NCI-H1930 (cell line): ENCODE data around the gene STN1.

Experiments used
- DNase-seq, 2 experiments: peaks; one replicate each; lab custom pipeline; 2025; lab: John Stamatoyannopoulos, UW

The STN1 gene

GRCh38 chr10:103894441-103894864 is 23.5 kb downstream of the STN1 start:
- no peak for DNase-seq

DNA sequence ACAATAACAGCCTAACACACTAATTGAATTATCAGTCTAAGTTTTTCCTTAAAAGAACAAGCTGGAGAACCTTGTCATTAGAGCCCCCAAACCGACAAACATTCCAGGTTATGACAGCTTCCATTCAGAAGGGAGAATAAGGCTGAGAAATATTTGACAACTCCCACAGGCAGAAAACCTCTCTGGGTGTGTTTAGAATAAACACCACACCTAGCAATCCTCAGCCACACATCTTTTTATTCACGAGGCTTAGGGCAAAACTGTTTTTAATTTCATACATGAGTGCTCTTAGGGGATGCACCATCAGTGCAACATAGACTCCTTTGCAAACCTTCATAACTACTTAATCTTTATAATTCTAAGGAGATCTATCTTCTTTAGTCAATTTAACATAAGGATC is 24.2 kb downstream of the STN1 start:
- DNase-seq = no peak

DNA sequence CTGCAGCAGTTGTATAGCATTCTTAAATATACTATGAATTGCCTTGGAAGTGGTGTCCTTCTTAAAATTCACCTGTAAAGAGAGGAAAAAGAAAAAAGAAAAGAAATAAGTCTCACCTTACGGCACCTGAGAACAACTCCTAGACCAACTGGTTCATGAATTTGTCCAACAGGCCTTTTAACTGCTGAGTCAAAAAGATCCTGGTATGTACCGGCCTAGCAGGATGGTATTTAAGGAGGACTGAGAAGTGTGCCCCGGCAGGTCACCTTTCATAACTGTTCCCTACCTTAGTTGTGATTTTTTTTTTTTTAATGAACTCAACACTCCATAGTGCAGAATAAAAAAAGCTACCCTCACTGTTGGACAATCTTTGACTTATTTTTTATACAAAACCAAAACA is 25.8 kb downstream of the STN1 start:
- DNase-seq = no peak

- no peak for DNase-seq
Measured at GRCh38 chr10:103890688-103891087, 27.3 kb downstream of the STN1 start.

DNA sequence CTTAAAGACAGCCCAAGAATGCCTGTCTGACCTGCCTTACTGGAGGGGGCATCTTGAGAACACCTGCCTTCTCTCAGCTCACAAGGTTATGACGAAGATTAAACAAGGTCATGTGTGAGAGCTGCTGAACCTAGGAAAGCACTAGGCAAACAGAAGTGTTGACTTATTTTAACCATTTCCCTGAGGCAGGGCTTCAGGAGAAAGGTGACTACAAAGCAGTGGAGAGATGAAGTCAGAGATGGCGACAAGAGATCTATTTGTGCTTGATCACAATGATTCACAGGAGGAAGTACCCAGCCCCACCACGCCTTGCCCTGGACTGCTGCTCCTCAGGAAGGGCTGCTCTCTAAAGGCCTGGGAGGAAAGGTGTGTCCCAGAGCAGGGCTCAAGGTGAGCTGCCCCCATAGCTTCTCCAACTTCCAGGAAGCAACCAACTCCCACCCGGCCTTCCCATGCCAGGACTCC is 27.8 kb downstream of the STN1 start:
- no peak for DNase-seq

GRCh38 chr10:103889121-103889720 is 28.8 kb downstream of the STN1 start:
- no peak for DNase-seq

DNA sequence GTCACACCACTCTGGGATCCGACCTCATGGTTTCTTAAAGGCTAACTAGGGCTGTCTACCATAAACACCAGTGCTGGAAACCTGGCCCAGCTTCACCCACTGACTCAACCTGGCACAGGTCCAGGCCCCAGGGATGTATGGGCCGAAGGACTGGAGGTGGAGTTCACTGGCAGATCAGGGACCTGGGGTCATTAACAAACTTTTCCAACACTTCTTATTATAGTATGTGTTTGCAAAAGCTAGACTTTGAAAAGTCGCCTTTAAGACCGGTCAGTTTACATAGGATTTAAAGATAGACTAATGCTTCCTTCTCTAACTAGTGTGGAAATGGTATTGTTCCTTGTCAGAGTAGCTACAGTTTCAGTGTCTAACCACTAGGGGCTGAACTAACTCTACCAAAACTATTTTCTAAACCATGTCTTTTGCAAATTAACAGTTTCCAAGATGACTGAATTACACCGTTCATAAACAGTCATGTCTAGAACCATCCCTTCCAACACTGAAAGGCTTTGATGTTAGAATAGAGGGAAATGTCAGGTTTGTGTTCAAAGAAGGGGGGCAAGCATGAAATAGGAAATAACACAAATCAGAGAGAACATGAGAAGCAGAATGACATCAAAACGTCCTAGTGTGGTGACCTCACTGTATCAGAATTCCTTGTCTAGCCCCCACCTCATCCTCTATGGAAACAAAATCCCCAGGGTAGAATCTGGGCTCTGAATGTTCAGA is 29.7 kb downstream of the STN1 start:
- no peak for DNase-seq

GRCh38 chr10:103885617-103886016 is 32.4 kb downstream of the STN1 start:
- DNase-seq = no peak

- no peak for DNase-seq
Measured at GRCh38 chr10:103884681-103885139, 33.3 kb downstream of the STN1 start.

DNA sequence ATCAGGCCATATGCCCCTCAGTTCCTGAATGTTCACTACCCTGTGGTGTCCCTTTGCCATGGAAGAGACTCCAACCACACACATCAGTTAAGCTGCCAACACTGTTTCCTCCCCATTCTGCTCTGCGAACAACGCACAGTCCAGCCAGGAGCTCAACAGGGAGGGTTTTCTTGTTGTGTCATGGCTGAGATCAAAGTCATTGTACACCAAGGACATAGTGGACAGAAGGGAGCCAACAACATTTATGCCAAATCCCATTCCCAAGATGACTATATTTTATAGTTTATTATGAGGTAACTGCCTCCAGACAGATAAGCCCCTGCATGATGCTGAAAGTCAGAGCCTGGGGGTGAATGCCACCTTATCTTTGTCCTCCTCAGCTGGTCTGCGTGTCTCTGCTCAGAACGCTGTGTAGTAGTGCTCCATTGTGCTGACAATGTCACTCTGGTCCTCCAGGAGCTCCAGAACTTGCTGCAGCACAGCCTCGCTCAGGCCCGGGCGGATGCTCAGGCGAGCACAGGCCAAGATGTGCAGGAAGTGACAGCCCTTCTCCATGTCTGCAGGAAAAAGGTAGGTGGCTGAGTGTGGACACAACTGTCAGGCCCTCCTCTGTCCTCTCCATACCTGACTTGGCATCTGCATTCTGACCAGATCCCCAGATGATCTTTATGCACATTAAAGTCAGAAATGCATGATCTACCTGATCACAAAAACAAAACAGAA is 35.5 kb downstream of the STN1 start:
- no peak for DNase-seq

DNA sequence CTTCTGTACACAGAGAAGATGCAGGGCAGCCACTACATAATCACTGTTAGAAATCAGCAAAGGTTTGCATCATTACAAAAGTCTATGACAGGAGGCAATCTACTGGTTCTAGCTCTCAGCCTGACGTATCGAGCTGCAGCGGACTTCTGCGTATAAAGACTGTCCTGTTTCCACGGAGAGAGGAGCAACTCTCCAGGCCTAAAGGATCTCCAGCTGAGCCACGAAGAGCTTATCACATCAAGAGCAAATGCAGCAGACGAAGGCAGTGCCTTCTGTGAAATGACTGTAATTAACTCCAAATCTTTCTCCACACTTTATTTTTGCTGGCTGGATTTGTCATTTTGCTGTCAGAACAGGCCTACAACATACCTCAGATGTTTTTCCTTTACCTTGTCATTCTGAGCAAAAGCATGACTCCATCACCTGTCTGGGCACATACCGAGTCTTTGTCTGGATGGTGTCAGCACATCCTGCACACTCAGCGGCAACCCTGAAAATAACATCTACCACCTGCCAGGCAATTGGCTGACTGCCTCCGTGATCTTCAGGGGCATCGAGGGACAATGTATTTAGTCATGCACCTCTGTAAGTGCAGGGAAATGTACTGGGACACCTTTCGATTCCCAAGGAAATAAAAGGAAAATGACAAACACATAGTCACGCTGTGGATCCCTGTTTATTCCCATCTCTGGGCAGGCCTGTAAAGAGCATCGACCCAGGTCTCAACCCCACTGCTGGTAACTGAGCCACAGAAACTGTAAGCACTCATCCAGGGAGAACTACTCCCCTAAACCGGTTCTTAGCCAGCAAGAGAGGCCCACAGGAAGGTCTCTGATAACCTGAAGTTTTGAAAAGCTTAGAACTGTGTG is 36.3 kb downstream of the STN1 start:
- no peak for DNase-seq

DNA sequence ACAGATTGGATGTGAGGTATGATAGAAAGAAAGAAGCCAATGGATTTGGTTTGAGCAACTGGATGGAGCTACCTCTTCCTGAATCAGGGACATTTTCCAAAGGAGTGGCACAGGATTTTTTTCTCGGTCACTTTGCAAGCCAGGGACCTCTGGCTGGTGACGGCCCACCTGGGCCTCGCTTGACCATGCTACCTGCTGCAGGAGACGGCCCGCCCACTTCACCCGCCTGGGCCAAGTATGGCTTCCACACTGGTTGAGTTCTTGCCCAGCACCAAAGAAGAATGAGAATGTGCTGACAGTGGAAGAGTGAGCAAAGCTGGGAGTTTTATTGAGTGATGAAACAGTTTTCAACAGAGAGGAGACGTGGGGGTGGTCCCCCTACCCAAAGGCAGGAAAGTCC is 38.2 kb downstream of the STN1 start:
- DNase-seq = no peak

GRCh38 chr10:103879409-103879808 is 38.6 kb downstream of the STN1 start:
- DNase-seq = no peak

- DNase-seq = no peak
Measured at GRCh38 chr10:103877861-103878260, 40.1 kb downstream of the STN1 start.

GRCh38 chr10:103876155-103876554 is 41.8 kb downstream of the STN1 start:
- no peak for DNase-seq

GRCh38 chr10:103874730-103875129 is 43.3 kb downstream of the STN1 start:
- DNase-seq = no peak

- no peak for DNase-seq
Measured at GRCh38 chr10:103872137-103872931, 45.6 kb downstream of the STN1 start.

DNA sequence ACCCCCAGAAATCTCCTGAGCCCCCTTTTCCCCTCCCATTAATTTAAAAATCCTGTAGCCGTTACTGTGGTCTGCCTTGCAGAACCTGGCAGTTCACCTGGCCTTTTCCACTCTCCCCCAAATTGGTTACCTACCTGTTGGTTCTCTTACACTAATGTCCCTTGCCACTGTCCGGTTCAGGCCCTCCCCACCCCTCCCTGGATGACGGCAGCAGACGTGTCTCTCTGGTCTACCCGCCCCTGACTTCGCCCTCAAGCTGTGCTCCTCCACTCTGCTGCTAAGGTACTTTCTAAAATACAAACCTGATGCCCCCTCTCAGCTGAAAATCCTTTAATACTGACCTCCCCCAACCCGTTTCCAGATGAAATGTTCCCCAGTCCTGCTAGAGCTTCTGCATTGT is 47.0 kb downstream of the STN1 start:
- no peak for DNase-seq

- no peak for DNase-seq
Measured at GRCh38 chr10:103870516-103870915, 47.5 kb downstream of the STN1 start.

DNA sequence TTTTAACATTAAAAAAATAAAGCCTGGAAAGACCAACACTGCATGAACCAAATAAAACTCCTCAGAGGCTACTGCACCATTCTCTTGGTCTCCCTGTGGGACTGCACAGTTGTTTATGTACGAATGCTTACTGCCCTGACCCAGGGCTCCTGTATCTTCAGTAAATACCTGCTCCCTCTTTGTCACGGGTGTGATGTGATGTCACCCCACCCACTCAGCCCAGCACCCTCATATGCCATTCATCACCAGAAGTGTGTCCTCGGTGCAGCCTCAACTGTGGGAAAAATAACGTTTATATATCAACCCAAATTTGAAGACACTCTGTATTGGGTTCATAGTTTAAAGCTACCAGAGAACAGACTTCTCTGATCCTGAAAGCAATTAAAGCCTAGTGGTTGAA is 48.6 kb downstream of the STN1 start:
- no peak for DNase-seq

DNA sequence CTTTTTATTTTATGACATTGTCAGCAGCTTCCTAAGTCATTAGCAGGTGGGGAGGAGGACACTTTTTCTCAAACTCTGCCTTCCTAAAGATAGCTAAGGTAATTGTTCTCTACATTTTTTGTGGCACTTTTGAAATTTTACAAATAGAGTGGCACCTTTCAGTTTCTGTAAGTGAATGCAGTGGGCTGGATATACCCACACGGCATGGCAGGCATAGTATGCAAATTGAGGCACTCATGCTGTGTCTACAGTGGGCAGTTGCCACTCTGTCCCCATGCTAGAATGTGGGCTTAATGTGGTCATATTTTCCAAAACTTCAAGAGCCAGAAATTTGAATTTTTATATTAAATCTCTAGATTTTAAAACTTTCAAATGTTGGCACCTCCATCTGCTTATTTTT is 49.8 kb downstream of the STN1 start:
- no peak for DNase-seq
